Activated naive CD8-positive, alpha-beta T cell (primary cell): ENCODE measurements around the gene GTF2IRD1.

Experiments used
- H3K27ac Mint-ChIP-seq: one replicate; pipeline ENCODE4 v1.8.0; 2021; ENCODE audit warnings: mixed read lengths
- H3K27me3 Mint-ChIP-seq: one replicate; pipeline ENCODE4 v1.8.0; 2021; ENCODE audit warnings: mixed read lengths
- H3K36me3 Mint-ChIP-seq: one replicate; pipeline ENCODE4 v1.8.0; 2021; ENCODE audit warnings: mixed read lengths
- H3K4me1 Mint-ChIP-seq: one replicate; pipeline ENCODE4 v1.8.0; 2021; ENCODE audit warnings: low read depth, mixed read lengths
- H3K4me3 Mint-ChIP-seq: one replicate; pipeline ENCODE4 v1.8.0; 2021; ENCODE audit warnings: mild to moderate bottlenecking, mixed read lengths
- H3K9me3 Mint-ChIP-seq: one replicate; pipeline ENCODE4 v1.8.0; 2021; ENCODE audit warnings: low read depth, mixed read lengths

GTF2IRD1 gene

GRCh38 chr7:74474271-74474865, 20.7 kb downstream of the GTF2IRD1 start:
- no peak overlapping the region for H3K4me3 Mint-ChIP-seq
- H3K9me3 Mint-ChIP-seq, result no peaks in the 10 kb centered on the region
- H3K27ac Mint-ChIP-seq, result no peak overlapping the region
- peaks cover 4% of the 10 kb centered on the region for H3K4me1 Mint-ChIP-seq
- H3K36me3 Mint-ChIP-seq, result no peaks in the 10 kb centered on the region
- H3K27me3 Mint-ChIP-seq, result no peaks in the 10 kb centered on the region

- H3K27me3 Mint-ChIP-seq, result peaks cover 2% of the 10 kb centered on the region
- H3K9me3 Mint-ChIP-seq, result no peaks in the 10 kb centered on the region
- no peaks in the 10 kb centered on the region for H3K36me3 Mint-ChIP-seq
- H3K27ac Mint-ChIP-seq, result no peak overlapping the region
- H3K4me1 Mint-ChIP-seq, result peaks cover 4% of the 10 kb centered on the region
- no peak overlapping the region for H3K4me3 Mint-ChIP-seq
Observed at GRCh38 chr7:74475243-74475986, 21.7 kb downstream of the GTF2IRD1 start.

GRCh38 chr7:74475987-74476350, 22.3 kb downstream of the GTF2IRD1 start:
- peaks cover 2% of the 10 kb centered on the region for H3K27me3 Mint-ChIP-seq
- H3K27ac Mint-ChIP-seq, result no peak overlapping the region
- no peaks in the 10 kb centered on the region for H3K36me3 Mint-ChIP-seq
- no peak overlapping the region for H3K4me3 Mint-ChIP-seq
- no peaks in the 10 kb centered on the region for H3K9me3 Mint-ChIP-seq
- peaks cover 4% of the 10 kb centered on the region for H3K4me1 Mint-ChIP-seq

GRCh38 chr7:74476626-74477025, 22.9 kb downstream of the GTF2IRD1 start:
- Mint-ChIP-seq H3K27me3 (peaks cover 3% of the 10 kb centered on the region), H3K4me3 (no peak overlapping the region), H3K27ac (no peak overlapping the region), H3K36me3 (no peaks in the 10 kb centered on the region), H3K9me3 (no peaks in the 10 kb centered on the region), H3K4me1 (peaks cover 4% of the 10 kb centered on the region)

GRCh38 chr7:74478671-74479065, 25.0 kb downstream of the GTF2IRD1 start:
- Mint-ChIP-seq H3K9me3 (no peaks in the 10 kb centered on the region), H3K27me3 (peaks cover 7% of the 10 kb centered on the region)

GRCh38 chr7:74479066-74479781, 25.5 kb downstream of the GTF2IRD1 start:
- Mint-ChIP-seq H3K4me3 (no peak overlapping the region), H3K27ac (no peak overlapping the region)

More at GRCh38 chr7:74478671-74479065, 25.0 kb downstream of the GTF2IRD1 start:
- Mint-ChIP-seq H3K4me1 (peaks cover 4% of the 10 kb centered on the region), H3K36me3 (no peaks in the 10 kb centered on the region), H3K27ac (no peak overlapping the region), H3K4me3 (no peak overlapping the region)

GRCh38 chr7:74479961-74480829, 26.5 kb downstream of the GTF2IRD1 start:
- Mint-ChIP-seq H3K4me3 (no peak overlapping the region), H3K27ac (no peak overlapping the region), H3K4me1 (peaks cover 4% of the 10 kb centered on the region), H3K36me3 (no peaks in the 10 kb centered on the region), H3K27me3 (peaks cover 7% of the 10 kb centered on the region), H3K9me3 (no peaks in the 10 kb centered on the region)

More at GRCh38 chr7:74479066-74479781, 25.5 kb downstream of the GTF2IRD1 start:
- no peaks in the 10 kb centered on the region for H3K36me3 Mint-ChIP-seq
- H3K27me3 Mint-ChIP-seq, result peaks cover 7% of the 10 kb centered on the region
- H3K4me1 Mint-ChIP-seq, result peaks cover 4% of the 10 kb centered on the region
- no peaks in the 10 kb centered on the region for H3K9me3 Mint-ChIP-seq

GRCh38 chr7:74480861-74481417, 27.2 kb downstream of the GTF2IRD1 start:
- Mint-ChIP-seq H3K4me1 (peaks cover 4% of the 10 kb centered on the region), H3K4me3 (no peak overlapping the region), H3K9me3 (no peaks in the 10 kb centered on the region), H3K27me3 (peaks cover 7% of the 10 kb centered on the region), H3K36me3 (no peaks in the 10 kb centered on the region), H3K27ac (no peak overlapping the region)

GRCh38 chr7:74481458-74482196, 27.9 kb downstream of the GTF2IRD1 start:
- Mint-ChIP-seq H3K27me3 (peaks cover 7% of the 10 kb centered on the region), H3K4me3 (no peak overlapping the region), H3K9me3 (no peaks in the 10 kb centered on the region), H3K4me1 (peaks cover 4% of the 10 kb centered on the region), H3K27ac (no peak overlapping the region), H3K36me3 (no peaks in the 10 kb centered on the region)

- Mint-ChIP-seq H3K27me3 (peaks cover 7% of the 10 kb centered on the region), H3K36me3 (no peaks in the 10 kb centered on the region), H3K4me3 (no peak overlapping the region), H3K4me1 (peaks cover 4% of the 10 kb centered on the region), H3K9me3 (no peaks in the 10 kb centered on the region), H3K27ac (no peak overlapping the region)
Observed at GRCh38 chr7:74482197-74482467, 28.4 kb downstream of the GTF2IRD1 start.

- H3K4me1 Mint-ChIP-seq, result peaks cover 4% of the 10 kb centered on the region
- H3K9me3 Mint-ChIP-seq, result no peaks in the 10 kb centered on the region
- H3K27me3 Mint-ChIP-seq, result peaks cover 7% of the 10 kb centered on the region
- H3K36me3 Mint-ChIP-seq, result no peaks in the 10 kb centered on the region
- no peak overlapping the region for H3K4me3 Mint-ChIP-seq
- no peak overlapping the region for H3K27ac Mint-ChIP-seq
Observed at GRCh38 chr7:74482629-74483401, 29.1 kb downstream of the GTF2IRD1 start.

- Mint-ChIP-seq H3K9me3 (no peaks in the 10 kb centered on the region), H3K36me3 (no peaks in the 10 kb centered on the region), H3K4me1 (no peaks in the 10 kb centered on the region), H3K27ac (no peak overlapping the region), H3K4me3 (no peak overlapping the region), H3K27me3 (peaks cover 7% of the 10 kb centered on the region)
Observed at GRCh38 chr7:74483402-74484336, 30.0 kb downstream of the GTF2IRD1 start.

- H3K27ac Mint-ChIP-seq, result no peak overlapping the region
- H3K4me3 Mint-ChIP-seq, result no peak overlapping the region
- H3K4me1 Mint-ChIP-seq, result no peaks in the 10 kb centered on the region
- no peaks in the 10 kb centered on the region for H3K9me3 Mint-ChIP-seq
- peaks cover 5% of the 10 kb centered on the region for H3K27me3 Mint-ChIP-seq
- H3K36me3 Mint-ChIP-seq, result no peaks in the 10 kb centered on the region
Observed at GRCh38 chr7:74485611-74486010, 31.9 kb downstream of the GTF2IRD1 start.
